HCT116 (cell line): Measurements from ENCODE around the gene ASCL1. TPM values are rescaled to one million over a fixed set of nuclear protein-coding genes. Genes with fewer than 3 reads are reported as not detected.

ENCODE experiments used
- ATAC-seq: fragments of 200-7000 bp; cut with Tn5 transposase; 2 replicates; pipeline ENCODE4 v1.9.1; 2020; ENCODE audit warnings: mild to moderate bottlenecking, moderate library complexity
- Bru-seq: library from RNA; stranded (reverse); fragments of 400-500 nt; gene quantifications from one replicate; lab custom pipeline; 2021; lab: Mats Ljungman, UMichigan
- BruChase-seq, 2 experiments: library from RNA; stranded (reverse); fragments of 400-500 nt; gene quantifications; one replicate each; lab custom pipeline; 2021; lab: Mats Ljungman, UMichigan
- BruUV-seq: library from RNA; stranded (reverse); fragments of 400-500 nt; replicated peaks from 2 replicates; lab custom pipeline; 2021; lab: Mats Ljungman, UMichigan
- CTCF ChIA-PET: fragments of 300-600 bp; sonication (Branson Sonifier 250); formaldehyde crosslinking; loops from one replicate; lab custom pipeline; 2021; ENCODE audit warnings: antibody characterized with exemption; lab: Charles Lee
- POLR2A ChIA-PET: fragments of 300-600, 350-600 bp; sonication (Branson Sonifier 250); formaldehyde crosslinking; loops from one replicate; lab custom pipeline; 2021; ENCODE audit warnings: antibody characterized with exemption; lab: Charles Lee
- RAD21 ChIA-PET, 2 experiments: fragments of 300-600 bp; sonication (Branson Sonifier 250); formaldehyde crosslinking; loops; one replicate each; lab custom pipeline; 2023; ENCODE audit warnings: low total read pairs in 2 of 2; ENCODE audit not compliant: uncharacterized antibody in 2 of 2, unreplicated experiment in 2 of 2, low non-redundant PET in 1 of 2; lab: Charles Lee
- DNase-seq: peaks from one replicate; pipeline ENCODE4 v3.0.0-alpha.2; 2010; ENCODE audit warnings: low read depth, low spot score
- H2AFZ ChIP-seq: fragments of 200-600 bp; shearing (Covaris generic), sonication (generic); 2 replicates; pipeline ENCODE4 v1.6.1; 2017; ENCODE audit warnings: low read depth, mixed run types, mixed read lengths, antibody characterized with exemption, low read length; ENCODE audit not compliant: poor library complexity, severe bottlenecking
- H3K27ac ChIP-seq: 2 replicates; pipeline ENCODE4 v1.5.1; 2012; ENCODE audit warnings: low read depth, low read length
- H3K27me3 ChIP-seq: fragments of 200-600 bp; sonication (generic); 2 replicates; pipeline ENCODE4 v1.6.1; 2016; ENCODE audit warnings: mixed run types, low read length, mixed read lengths; ENCODE audit not compliant: insufficient read depth
- H3K36me3 ChIP-seq, 2 experiments: fragments of 200-500 bp in 1 of 2; fragments of 200-600 bp in 1 of 2; sonication (Bioruptor generic) in 1 of 2; sonication (generic) in 1 of 2; 2 replicates each; pipeline versions ENCODE4 v1.5.1 to v1.6.1; 2014 to 2016; ENCODE audit warnings: low read length in 2 of 2, inconsistent platforms in 1 of 2, mixed read lengths in 1 of 2, mixed run types in 1 of 2; ENCODE audit not compliant: insufficient read depth in 2 of 2, control insufficient read depth in 1 of 2
- H3K4me1 ChIP-seq, 2 experiments: fragments of 200-600 bp in 1 of 2; sonication (generic) in 1 of 2; 2 replicates each; pipeline versions ENCODE4 v1.5.1 to v1.6.1; 2012 to 2017; ENCODE audit warnings: low read length in 2 of 2, inconsistent platforms in 1 of 2, mild to moderate bottlenecking in 1 of 2, mixed read lengths in 1 of 2, mixed run types in 1 of 2, moderate library complexity in 1 of 2; ENCODE audit not compliant: insufficient read depth in 2 of 2, control insufficient read depth in 1 of 2
- H3K4me2 ChIP-seq: fragments of 200-600 bp; sonication (generic); 2 replicates; pipeline ENCODE4 v1.6.1; 2017; ENCODE audit warnings: mixed run types, low read length, mixed read lengths
- H3K4me3 ChIP-seq, 2 experiments: fragments of 200-600 bp in 1 of 2; sonication (generic) in 1 of 2; replicated peaks in 1 of 2; 2 replicates each; pipeline ENCODE4 v1.5.1; 2011 to 2016; ENCODE audit warnings: low read length in 2 of 2, control low read depth in 1 of 2, low read depth in 1 of 2, mild to moderate bottlenecking in 1 of 2, mixed read lengths in 1 of 2, mixed run types in 1 of 2
- H3K79me2 ChIP-seq: fragments of 200-600 bp; sonication (generic); 2 replicates; pipeline ENCODE4 v1.6.1; 2017; ENCODE audit warnings: mild to moderate bottlenecking, mixed run types, low read length, moderate library complexity, mixed read lengths; ENCODE audit not compliant: insufficient read depth
- H3K9ac ChIP-seq: fragments of 200-600 bp; sonication (generic); 2 replicates; pipeline ENCODE4 v1.6.1; 2016; ENCODE audit warnings: low read length, mixed read lengths
- H3K9me2 ChIP-seq: fragments of 200-600 bp; sonication (generic), shearing (Covaris generic); 2 replicates; pipeline ENCODE4 v1.6.1; 2017; ENCODE audit warnings: mixed run types, mild to moderate bottlenecking, moderate library complexity; ENCODE audit not compliant: insufficient read depth
- H3K9me3 ChIP-seq, 2 experiments: fragments of 200-500 bp in 1 of 2; fragments of 200-600 bp in 1 of 2; sonication (Bioruptor generic) in 1 of 2; sonication (generic) in 1 of 2; 2 replicates each; pipeline ENCODE4 v1.6.1; 2014 to 2017; ENCODE audit warnings: low read length in 2 of 2, mixed read lengths in 2 of 2, inconsistent platforms in 1 of 2, low read depth in 1 of 2, mild to moderate bottlenecking in 1 of 2, mixed run types in 1 of 2, moderate library complexity in 1 of 2; ENCODE audit not compliant: control insufficient read depth in 1 of 2, insufficient read depth in 1 of 2
- H4K20me1 ChIP-seq: fragments of 200-600 bp; sonication (generic), shearing (Covaris generic); 2 replicates; pipeline ENCODE4 v1.6.1; 2017; ENCODE audit warnings: mixed run types, mild to moderate bottlenecking, moderate library complexity; ENCODE audit not compliant: insufficient read depth
- ATF3 ChIP-seq: IDR thresholded peaks from 2 replicates; pipeline ENCODE4 v1.6.1; 2012
- CBX3 ChIP-seq: IDR thresholded peaks from 2 replicates; pipeline ENCODE4 v1.6.1; 2012; ENCODE audit warnings: low read depth
- EGR1 ChIP-seq: IDR thresholded peaks from 2 replicates; pipeline ENCODE4 v1.6.1; 2012; ENCODE audit warnings: low read depth
- EZH2 ChIP-seq: fragments of 200-600 bp; sonication (generic); IDR thresholded peaks from 2 replicates; pipeline ENCODE4 v1.6.1; 2017; ENCODE audit warnings: antibody characterized with exemption, mixed run types
- EZH2phosphoT487 ChIP-seq: fragments of 200-600 bp; IDR thresholded peaks from 2 replicates; pipeline ENCODE4 v1.6.1; 2018; ENCODE audit warnings: antibody characterized with exemption, borderline replicate concordance
- JUND ChIP-seq: IDR thresholded peaks from 2 replicates; pipeline ENCODE4 v1.6.1; 2012
- MAX ChIP-seq: IDR thresholded peaks from 2 replicates; pipeline ENCODE4 v1.6.1; 2012
- POLR2AphosphoS5 ChIP-seq: IDR thresholded peaks from 2 replicates; pipeline ENCODE4 v1.6.1; 2011; ENCODE audit warnings: mild to moderate bottlenecking, low read depth, low read length, moderate library complexity
- REST ChIP-seq: IDR thresholded peaks from 2 replicates; pipeline ENCODE4 v1.6.1; 2012; ENCODE audit warnings: low read depth
- SIN3A ChIP-seq: IDR thresholded peaks from 2 replicates; pipeline ENCODE4 v1.6.1; 2012; ENCODE audit warnings: low read depth
- SRF ChIP-seq: IDR thresholded peaks from 2 replicates; pipeline ENCODE4 v1.6.1; 2012; ENCODE audit warnings: low read depth
- ZBTB33 ChIP-seq: IDR thresholded peaks from 2 replicates; pipeline ENCODE4 v1.6.1; 2011; ENCODE audit warnings: mild to moderate bottlenecking, low read length, moderate library complexity; ENCODE audit not compliant: insufficient replicate concordance; ENCODE audit errors: extremely low read depth
- ZFX ChIP-seq: fragments of 450-650 bp; IDR thresholded peaks from 2 replicates; pipeline ENCODE4 v1.6.1; 2017
- ZNF274 ChIP-seq: fragments of 200-500 bp; sonication (Bioruptor generic); IDR thresholded peaks from 2 replicates; pipeline ENCODE4 v1.6.1; 2014; ENCODE audit warnings: mild to moderate bottlenecking, low read depth, low read length, inconsistent platforms
- intact Hi-C: fragments of 100-400 bp; cut with micrococcal nuclease; formaldehyde crosslinking; loops from 2 replicates; pipeline ENCODE4 v1.10.0; 2022
- long read RNA-seq: library from polyadenylated mRNA; unstranded; transcript quantifications from one replicate; pipeline ENCODE4 v2.0.0, GENCODE V29; 2021; ENCODE audit not compliant: unreplicated experiment
- polyA plus RNA-seq: library from polyadenylated mRNA; unstranded; fragments of >200 nt; gene quantifications from 2 replicates; pipeline ENCODE4 v1.2.1, GENCODE V29; 2012; ENCODE audit warnings: missing spikeins
- total RNA-seq: library from RNA; stranded (reverse); gene quantifications from one replicate; pipeline ENCODE4 v1.2.1, GENCODE V29; 2021; ENCODE audit not compliant: unreplicated experiment

The ASCL1 gene
- not detected for total RNA-seq
- polyA plus RNA-seq = not detected in 2 replicates
- Bru-seq, nascent RNA = percentile 14 among the genes with signal in this experiment
- BruChase-seq, experiment 1, labeled RNA remaining after a 6-hour chase = not detected
- BruChase-seq, experiment 2, labeled RNA remaining after a 2-hour chase = not detected
- long read RNA-seq = 0 reads

- DNase-seq (no peak), ATAC-seq (no peak)
- intact Hi-C loops = no loop called here
- Histone ChIP-seq H3K4me1 (no peaks in the 10 kb centered on the region), H3K79me2 (no peaks in the 10 kb centered on the region), H3K9me2 (no peaks in the 10 kb centered on the region), H3K4me2 (no peak within 1 kb of the TSS), H3K27ac (no peak within 1 kb of the TSS), H3K27me3 (peaks cover 11% of the 10 kb centered on the region), H3K9ac (no peak within 1 kb of the TSS), H4K20me1 (no peaks in the 10 kb centered on the region), H3K36me3 (no peaks in the 10 kb centered on the region), H2AFZ (no peak within 1 kb of the TSS), H3K9me3 (no peaks in the 10 kb centered on the region), H3K4me3 (no peak within 1 kb of the TSS)
- ChIA-PET CTCF (no interaction called here), RAD21 (no interaction called here), POLR2A (no interaction called here)
- TF ChIP-seq EZH2 (no peak), ZBTB33 (no peak), SIN3A (no peak), JUND (no peak), MAX (no peak), CBX3 (no peak), ZNF274 (no peak), REST (no peak), ZFX (no peak), EGR1 (no peak), SRF (no peak), POLR2AphosphoS5 (no peak), EZH2phosphoT487 (no peak), ATF3 (no peak)
- BruUV-seq = no TSS peak
These were observed at the start of gene ASCL1 for GRCh38 chr12:102957339-102958050. Gene ASCL1 (plus strand): TSS chr12:102957674. CDS start chr12:102958245, 571 bp downstream.
